ENCODE measurements around the gene FBXL5.
"Not testable (repeated sequence)": the region's sequence is repeated elsewhere in the genome, so short reads cannot be mapped to it uniquely, and the experiment has no call there.

FBXL5 gene

GRCh38 chr4:15648600-15648999, 6.6 kb downstream of the FBXL5 start:
- DNase-seq: no peak

- no peak for DNase-seq
Measured at GRCh38 chr4:15638418-15638817, 16.7 kb downstream of the FBXL5 start.

GRCh38 chr4:15636818-15637217, 18.3 kb downstream of the FBXL5 start:
- no peak for DNase-seq

DNA sequence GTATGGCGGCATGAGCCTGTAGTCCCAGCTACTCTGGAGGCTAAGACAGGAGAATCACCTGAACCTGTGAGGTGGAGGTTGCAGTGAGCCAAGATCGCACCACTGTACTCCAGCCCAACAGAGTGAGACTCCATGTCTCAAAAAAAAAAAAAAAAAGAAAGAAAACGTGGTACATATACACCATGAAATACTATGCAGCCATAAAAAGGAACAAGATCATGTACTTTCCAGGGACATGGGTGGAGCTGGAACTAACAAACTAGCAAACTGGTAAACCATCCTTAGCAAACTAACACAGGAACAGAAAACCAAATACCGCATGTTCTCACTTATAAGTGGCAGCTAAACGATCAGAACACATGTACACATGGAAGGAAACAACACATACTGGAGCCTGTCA, 37.8 kb downstream of the FBXL5 start:
- DNase-seq: not testable (repeated sequence)

DNA sequence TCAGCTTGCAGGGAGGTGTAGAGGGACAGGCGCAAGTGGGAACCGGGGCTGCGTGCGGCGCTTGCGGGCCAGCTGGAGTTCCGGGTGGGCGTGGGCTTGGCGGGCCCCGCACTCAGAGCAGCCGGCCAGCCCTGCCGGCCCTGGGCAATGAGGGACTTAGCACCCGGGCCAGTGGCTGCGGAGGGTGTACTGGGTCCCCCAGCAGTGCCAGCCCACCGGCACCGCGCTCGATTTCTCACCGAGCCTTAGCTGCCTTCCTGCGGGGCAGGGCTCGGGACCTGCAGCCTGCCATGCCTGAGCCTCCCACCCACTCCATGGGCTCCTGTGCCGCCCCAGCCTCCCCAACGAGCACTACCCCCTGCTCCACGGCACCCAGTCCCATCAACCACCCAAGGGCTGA, 40.3 kb downstream of the FBXL5 start:
- DNase-seq: not testable (repeated sequence)

DNA sequence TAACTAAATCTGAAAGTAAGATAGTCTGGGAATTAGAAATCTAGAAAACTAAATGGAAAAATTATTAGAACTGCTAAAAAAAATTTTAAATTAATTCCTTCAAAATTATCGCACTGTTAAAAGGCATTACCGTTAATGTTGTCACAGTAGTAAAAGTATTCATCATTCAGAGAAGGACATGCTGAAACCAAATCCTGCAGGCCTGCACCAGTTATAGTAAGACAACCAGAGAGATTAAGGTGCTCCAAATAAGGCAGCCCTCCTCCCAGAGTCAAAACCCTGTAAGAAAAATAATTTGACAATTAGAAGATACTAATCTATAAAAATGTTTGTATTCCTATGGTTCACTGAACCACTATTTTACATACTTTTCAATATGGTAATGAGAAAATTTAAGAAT, 43.0 kb downstream of the FBXL5 start:
- no peak for DNase-seq

DNA sequence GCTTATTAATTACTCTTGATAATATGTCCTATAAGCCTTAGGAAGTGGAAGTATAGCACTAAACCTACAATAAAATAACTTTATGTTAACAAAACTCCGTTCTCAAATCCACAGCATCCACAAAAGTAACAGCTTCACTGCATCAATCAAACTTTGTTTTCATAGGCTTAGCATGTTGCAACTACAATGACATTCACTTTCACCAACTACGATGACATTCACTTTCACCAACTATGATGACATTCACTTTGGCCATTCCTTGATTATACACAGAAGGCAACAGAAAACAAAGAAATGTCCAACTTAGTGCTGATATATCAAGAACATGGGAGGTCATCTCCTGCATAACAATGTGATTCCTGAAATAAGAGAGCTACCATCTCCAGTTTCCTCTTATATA, 44.3 kb downstream of the FBXL5 start:
- no peak for DNase-seq

DNA sequence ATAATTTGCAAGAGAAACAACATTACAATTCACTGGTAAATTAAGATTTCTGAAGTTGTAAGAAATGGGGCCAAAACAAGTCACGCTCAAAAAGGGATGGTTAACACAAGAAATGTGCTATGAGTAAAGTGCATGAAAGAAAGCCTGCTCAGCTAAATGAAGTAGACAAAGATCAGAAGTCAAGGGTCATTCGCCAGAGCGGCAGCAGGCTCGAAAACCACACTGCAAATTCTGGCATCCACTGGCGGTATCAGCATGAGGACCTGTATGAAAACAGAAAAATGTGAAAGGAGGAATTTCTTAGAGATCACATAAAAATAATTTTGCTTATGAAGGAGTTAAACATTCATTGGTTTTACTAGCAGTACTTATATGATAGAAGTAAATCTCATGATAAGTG, 49.6 kb downstream of the FBXL5 start:
- no peak for DNase-seq

DNA sequence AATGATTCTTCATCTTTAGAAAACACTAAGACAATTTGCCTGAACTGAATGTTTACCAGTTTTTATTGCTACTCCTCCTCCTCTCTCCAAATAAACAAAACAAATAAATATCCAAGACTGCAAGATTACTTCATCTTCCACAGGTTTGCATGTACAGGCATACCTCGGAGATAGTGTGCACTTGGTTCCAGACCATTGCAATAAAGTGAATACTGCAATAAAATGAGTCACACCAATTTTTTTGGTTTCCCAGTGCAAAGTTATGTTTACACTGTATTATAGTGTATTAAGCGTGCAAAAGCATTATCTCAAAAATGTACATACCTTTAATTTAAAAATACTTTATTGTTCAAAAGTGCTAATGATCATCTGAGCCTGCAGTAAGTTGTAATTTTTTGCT, 53.3 kb downstream of the FBXL5 start:
- DNase-seq: no peak

- DNase-seq: no peak
Measured at GRCh38 chr4:15600176-15600575, 55.0 kb downstream of the FBXL5 start.

DNA sequence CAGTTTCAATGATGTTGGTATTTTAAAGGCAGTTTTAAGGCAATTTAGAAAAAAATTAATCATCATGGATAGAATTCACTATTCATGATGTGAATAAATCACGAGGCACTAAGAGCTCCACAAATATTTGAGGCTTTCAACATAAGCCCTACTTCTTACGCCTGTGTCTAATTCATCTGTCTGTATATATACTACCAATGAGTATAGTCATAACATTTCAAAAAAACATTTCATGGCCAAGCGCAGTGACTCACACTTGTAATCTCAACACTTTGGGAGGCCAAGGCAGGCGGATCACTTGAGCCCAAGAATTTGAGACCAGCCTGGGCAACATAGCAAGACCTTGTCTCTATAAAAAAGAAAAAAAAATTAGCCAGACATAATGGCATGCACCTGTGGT, 56.5 kb downstream of the FBXL5 start:
- DNase-seq: no peak

- no peak for DNase-seq
Measured at GRCh38 chr4:15592799-15593198, 62.4 kb downstream of the FBXL5 start.

- DNase-seq: no peak
Measured at GRCh38 chr4:15587649-15588048, 67.5 kb downstream of the FBXL5 start.

- no peak for DNase-seq
Measured at GRCh38 chr4:15586066-15586465, 69.1 kb downstream of the FBXL5 start.

- no peak for DNase-seq
Measured at GRCh38 chr4:15585331-15585730, 69.8 kb downstream of the FBXL5 start.

- no peak for DNase-seq
Measured at GRCh38 chr4:15584785-15585184, 70.4 kb downstream of the FBXL5 start.

GRCh38 chr4:15577508-15577907, 77.6 kb downstream of the FBXL5 start:
- DNase-seq: no peak

- no peak for DNase-seq
Measured at GRCh38 chr4:15575966-15576365, 79.2 kb downstream of the FBXL5 start.

DNA sequence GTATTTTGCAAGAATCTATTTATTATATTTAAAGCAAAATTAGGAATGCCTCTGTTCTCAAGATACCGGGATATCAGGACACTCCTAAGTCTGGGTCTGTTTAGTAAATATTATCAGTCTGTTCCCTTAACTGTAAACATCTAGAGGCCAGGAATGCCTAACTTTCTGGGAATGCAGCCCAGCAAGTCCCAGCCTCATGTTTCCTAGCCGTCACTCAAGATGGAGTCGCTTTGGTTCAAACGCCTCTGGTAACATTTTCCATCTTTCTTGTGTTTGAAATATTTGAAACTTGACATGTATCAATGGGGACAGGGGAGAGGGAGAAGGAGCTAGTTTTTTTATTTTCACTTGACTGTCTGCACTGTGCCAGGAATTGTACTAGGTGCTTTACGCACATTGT, 85.4 kb downstream of the FBXL5 start:
- no peak for DNase-seq

DNA sequence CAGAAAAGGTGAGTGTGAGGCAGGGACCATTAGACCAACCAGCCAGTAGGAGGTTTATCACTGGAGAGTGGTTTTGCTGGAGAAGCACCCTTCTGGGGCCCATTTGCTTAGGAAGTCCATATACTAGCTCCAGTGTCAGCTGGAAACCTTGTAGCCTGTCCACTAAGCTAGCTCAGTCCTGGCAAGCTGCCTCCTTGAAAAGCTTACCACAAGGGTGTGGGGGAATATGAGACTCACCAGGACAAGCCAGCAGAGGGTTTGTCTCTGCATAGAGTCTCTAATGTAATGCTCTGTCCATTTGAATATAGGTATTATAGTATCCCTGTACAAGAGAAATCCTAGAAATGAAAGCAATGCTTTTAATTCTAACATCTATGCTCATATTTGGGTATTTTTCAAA, 86.3 kb downstream of the FBXL5 start:
- no peak for DNase-seq

DNA sequence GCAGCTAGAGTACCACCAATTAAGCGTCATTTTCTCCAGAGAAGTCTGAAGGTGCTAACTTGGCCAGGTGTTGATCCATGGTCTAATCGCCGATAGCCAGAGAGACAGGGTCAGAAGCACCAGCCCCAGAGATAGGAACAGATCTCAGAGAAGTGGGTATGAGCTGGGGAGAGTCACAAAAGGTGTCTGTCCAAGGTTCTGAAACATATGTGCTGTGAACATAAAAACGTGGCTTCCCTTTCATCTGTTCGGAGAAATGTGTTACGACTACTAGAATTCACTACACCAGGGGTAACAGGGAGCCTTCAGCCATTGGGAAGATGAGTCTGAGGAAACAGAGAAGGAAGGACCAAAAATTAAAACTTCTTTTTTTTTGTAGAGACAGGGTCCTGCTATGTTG, 91.3 kb downstream of the FBXL5 start:
- DNase-seq: no peak

- DNase-seq: no peak
Measured at GRCh38 chr4:15562623-15563022, 92.5 kb downstream of the FBXL5 start.

GRCh38 chr4:15562114-15562513, 93.0 kb downstream of the FBXL5 start:
- no peak for DNase-seq

GRCh38 chr4:15558561-15558960, 96.6 kb downstream of the FBXL5 start:
- DNase-seq: no peak

- DNase-seq: no peak
Measured at GRCh38 chr4:15557786-15558550, 97.2 kb downstream of the FBXL5 start.
